Loucy (cell line): ENCODE data around the gene RXRG.

Experiments
- H2AFZ ChIP-seq: fragments of 200-600 bp; sonication (generic); 2 replicates; pipeline ENCODE4 v1.6.0; 2016; ENCODE audit warnings: antibody characterized with exemption, mild to moderate bottlenecking, low read length, moderate library complexity
- H3F3A ChIP-seq: fragments of 200-600 bp; 2 replicates; pipeline ENCODE4 v1.6.0; 2016; ENCODE audit warnings: antibody characterized with exemption, low read depth, mild to moderate bottlenecking
- H3K27me3 ChIP-seq: fragments of 200-600 bp; sonication (generic); 2 replicates; pipeline ENCODE4 v1.6.1; 2014; ENCODE audit warnings: low read length, mild to moderate bottlenecking; ENCODE audit not compliant: insufficient read depth, poor library complexity, severe bottlenecking
- H3K36me3 ChIP-seq: fragments of 200-600 bp; sonication (generic); 2 replicates; pipeline ENCODE4 v1.6.1; 2016; ENCODE audit warnings: low read length; ENCODE audit not compliant: insufficient read depth
- H3K4me1 ChIP-seq: fragments of 200-600 bp; sonication (generic); 2 replicates; pipeline ENCODE4 v1.5.1; 2014; ENCODE audit warnings: low read length, mild to moderate bottlenecking; ENCODE audit not compliant: insufficient read depth, poor library complexity, severe bottlenecking
- H3K4me2 ChIP-seq: fragments of 200-600 bp; sonication (generic); 2 replicates; pipeline ENCODE4 v1.6.0; 2014; ENCODE audit warnings: antibody characterized with exemption, low read length, low read depth, mild to moderate bottlenecking; ENCODE audit not compliant: poor library complexity, severe bottlenecking
- H3K4me3 ChIP-seq: fragments of 200-600 bp; sonication (generic); 2 replicates; pipeline ENCODE4 v1.5.1; 2014; ENCODE audit warnings: low read length, mild to moderate bottlenecking, mixed read lengths; ENCODE audit not compliant: poor library complexity, severe bottlenecking
- H3K79me2 ChIP-seq: fragments of 200-600 bp; sonication (generic); 2 replicates; pipeline ENCODE4 v1.6.1; 2014; ENCODE audit warnings: low read length; ENCODE audit not compliant: insufficient read depth
- H3K9ac ChIP-seq: fragments of 200-600 bp; sonication (generic); 2 replicates; pipeline ENCODE4 v1.6.0; 2014; ENCODE audit warnings: mild to moderate bottlenecking, low read depth, low read length, moderate library complexity; ENCODE audit not compliant: poor library complexity, severe bottlenecking
- H3K9me2 ChIP-seq: fragments of 200-600 bp; sonication (generic); replicated peaks from 2 replicates; pipeline ENCODE4 v1.6.1; 2016; ENCODE audit warnings: low read depth, low read length, mixed read lengths
- H3K9me3 ChIP-seq: fragments of 200-600 bp; sonication (generic); 2 replicates; pipeline ENCODE4 v1.6.1; 2014; ENCODE audit warnings: mild to moderate bottlenecking, antibody characterized with exemption, low read length, low read depth; ENCODE audit not compliant: insufficient read depth
- H4K20me1 ChIP-seq: fragments of 200-600 bp; sonication (generic); 2 replicates; pipeline ENCODE4 v1.6.0; 2014; ENCODE audit warnings: antibody characterized with exemption, low read length, mild to moderate bottlenecking; ENCODE audit not compliant: insufficient read depth, poor library complexity, severe bottlenecking
- EZH2phosphoT487 ChIP-seq: fragments of 200-600 bp; IDR thresholded peaks from 2 replicates; pipeline ENCODE4 v1.6.1; 2018; ENCODE audit warnings: antibody characterized with exemption, mild to moderate bottlenecking, moderate library complexity, borderline replicate concordance
- TF ChIP-seq, protein P1 (sequence below): fragments of 200-600 bp; sonication (generic); conservative IDR thresholded peaks from 2 replicates; pipeline ENCODE4 v1.5.1; 2014; ENCODE audit warnings: mild to moderate bottlenecking, antibody characterized with exemption, low read length

The RXRG gene

DNA sequence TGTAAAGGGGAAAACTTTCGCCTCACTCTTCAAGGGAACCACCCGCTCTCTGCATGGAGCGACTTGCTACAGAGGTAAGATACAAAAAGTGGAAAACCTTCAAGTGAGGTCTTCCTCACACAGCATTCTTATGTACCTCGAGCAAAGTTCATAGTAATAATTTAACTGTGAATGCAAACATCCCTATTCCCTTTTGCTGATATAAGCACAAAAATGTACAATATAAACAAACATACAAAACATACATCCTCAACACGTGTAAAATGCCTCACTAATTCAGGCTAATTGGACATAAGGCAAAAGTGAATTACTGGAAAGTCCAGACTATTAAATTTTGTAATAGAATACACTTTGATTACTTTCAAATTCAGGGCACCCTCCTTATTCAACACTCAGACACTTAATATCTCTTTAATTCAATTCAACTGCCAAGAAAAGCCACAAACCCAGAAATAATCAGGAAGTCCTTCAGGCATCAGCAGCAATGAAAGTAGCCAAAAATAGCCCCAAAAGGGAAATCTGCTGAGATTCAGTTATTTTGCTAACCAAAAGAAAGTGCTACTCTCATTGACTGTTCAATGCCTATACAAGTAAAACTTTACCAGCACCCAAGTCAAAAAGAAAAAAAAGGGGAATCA, 73.2 kb downstream of the RXRG start:
- no peak for TF ChIP-seq EZH2phosphoT487
- TF ChIP-seq, protein P1, sequence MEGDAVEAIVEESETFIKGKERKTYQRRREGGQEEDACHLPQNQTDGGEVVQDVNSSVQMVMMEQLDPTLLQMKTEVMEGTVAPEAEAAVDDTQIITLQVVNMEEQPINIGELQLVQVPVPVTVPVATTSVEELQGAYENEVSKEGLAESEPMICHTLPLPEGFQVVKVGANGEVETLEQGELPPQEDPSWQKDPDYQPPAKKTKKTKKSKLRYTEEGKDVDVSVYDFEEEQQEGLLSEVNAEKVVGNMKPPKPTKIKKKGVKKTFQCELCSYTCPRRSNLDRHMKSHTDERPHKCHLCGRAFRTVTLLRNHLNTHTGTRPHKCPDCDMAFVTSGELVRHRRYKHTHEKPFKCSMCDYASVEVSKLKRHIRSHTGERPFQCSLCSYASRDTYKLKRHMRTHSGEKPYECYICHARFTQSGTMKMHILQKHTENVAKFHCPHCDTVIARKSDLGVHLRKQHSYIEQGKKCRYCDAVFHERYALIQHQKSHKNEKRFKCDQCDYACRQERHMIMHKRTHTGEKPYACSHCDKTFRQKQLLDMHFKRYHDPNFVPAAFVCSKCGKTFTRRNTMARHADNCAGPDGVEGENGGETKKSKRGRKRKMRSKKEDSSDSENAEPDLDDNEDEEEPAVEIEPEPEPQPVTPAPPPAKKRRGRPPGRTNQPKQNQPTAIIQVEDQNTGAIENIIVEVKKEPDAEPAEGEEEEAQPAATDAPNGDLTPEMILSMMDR, result no peak
- H3K36me3 ChIP-seq, result no peaks in the 10 kb centered on the region
- H3K4me3 ChIP-seq, result no peak overlapping the region
- no peaks in the 10 kb centered on the region for H3K9me3 ChIP-seq
- no peaks in the 10 kb centered on the region for H4K20me1 ChIP-seq
- no peak overlapping the region for H2AFZ ChIP-seq
- no peak overlapping the region for H3K4me2 ChIP-seq
- H3K27me3 ChIP-seq, result peaks cover 10% of the 10 kb centered on the region
- no peaks in the 10 kb centered on the region for H3K9me2 ChIP-seq
- H3K79me2 ChIP-seq, result no peaks in the 10 kb centered on the region
- no peak overlapping the region for H3K9ac ChIP-seq
- H3F3A ChIP-seq, result no peaks in the 10 kb centered on the region
- H3K4me1 ChIP-seq, result peaks cover 7% of the 10 kb centered on the region

DNA sequence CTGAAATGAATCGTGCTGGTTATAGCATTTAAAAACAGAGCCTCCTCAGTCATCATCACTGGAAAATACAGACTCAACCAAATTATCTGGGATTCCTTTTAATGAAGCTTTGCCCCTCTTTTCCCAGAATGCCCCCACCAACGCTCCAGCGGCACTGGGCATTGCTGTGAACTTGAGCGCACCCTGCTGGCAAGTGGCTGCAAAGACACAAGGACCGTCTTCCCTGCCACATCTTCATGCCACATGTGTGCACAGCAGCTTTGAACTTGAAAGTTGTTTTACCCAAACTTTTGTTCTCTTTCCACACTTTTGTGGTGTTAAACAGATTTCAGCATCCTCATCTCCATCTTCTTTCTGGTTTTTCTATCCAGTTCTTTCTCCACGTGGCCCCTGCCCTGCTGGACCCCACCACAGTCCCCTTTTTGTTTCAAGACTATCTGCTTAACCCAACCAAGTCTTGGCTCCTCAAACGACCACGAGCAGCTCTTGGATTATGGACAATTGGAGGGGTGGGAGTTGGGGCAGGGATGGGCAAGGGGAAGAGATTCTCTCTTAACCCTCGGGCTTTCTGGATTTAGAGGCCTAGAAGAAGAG, 75.6 kb downstream of the RXRG start:
- no peaks in the 10 kb centered on the region for H4K20me1 ChIP-seq
- no peaks in the 10 kb centered on the region for H3K27me3 ChIP-seq
- peaks cover 7% of the 10 kb centered on the region for H3K4me1 ChIP-seq
- H3K4me3 ChIP-seq, result no peak overlapping the region
- H3K9me3 ChIP-seq, result no peaks in the 10 kb centered on the region
- H3K9me2 ChIP-seq, result no peaks in the 10 kb centered on the region
- H2AFZ ChIP-seq, result no peak overlapping the region
- H3K79me2 ChIP-seq, result no peaks in the 10 kb centered on the region
- TF ChIP-seq, protein P1, result peak; percentile 88
- no peak for TF ChIP-seq EZH2phosphoT487
- no peak overlapping the region for H3K9ac ChIP-seq
- H3K36me3 ChIP-seq, result no peaks in the 10 kb centered on the region
- no peaks in the 10 kb centered on the region for H3F3A ChIP-seq
- H3K4me2 ChIP-seq, result no peak overlapping the region

DNA sequence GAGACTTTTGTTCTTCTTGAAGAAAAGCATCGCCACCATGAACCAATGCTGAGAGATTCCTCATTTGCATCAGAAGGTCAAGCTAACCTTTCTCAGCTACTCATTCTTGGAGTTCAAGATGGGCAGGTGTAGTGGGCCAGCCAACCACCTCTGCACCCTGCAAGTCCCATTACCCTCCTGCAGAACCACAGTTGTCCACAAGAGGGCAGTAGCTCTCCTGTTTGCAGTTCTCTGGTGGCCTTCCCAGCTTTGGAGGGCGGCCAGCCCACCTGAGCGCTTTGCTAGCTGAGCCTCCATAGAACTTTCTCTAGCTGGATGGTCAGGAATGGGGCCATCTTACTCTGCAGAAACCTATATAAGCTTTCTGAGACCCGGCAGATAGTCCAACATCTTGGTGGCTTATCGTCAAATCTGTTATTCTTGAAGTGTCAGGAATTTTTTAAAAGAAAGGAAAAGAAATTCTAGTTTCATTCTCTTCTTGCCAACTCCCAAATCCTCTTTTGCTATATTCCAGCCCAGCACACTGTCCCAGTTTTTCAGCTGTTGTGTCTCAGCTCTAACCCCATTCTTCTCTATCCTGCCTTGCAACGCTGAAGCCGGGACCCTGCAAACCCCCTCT, 77.4 kb downstream of the RXRG start:
- TF ChIP-seq, protein P1, result peak; percentile 96
- TF ChIP-seq EZH2phosphoT487, result no peak
- H2AFZ ChIP-seq, result no peak overlapping the region
- H3K9me2 ChIP-seq, result no peaks in the 10 kb centered on the region
- H3F3A ChIP-seq, result no peaks in the 10 kb centered on the region
- no peaks in the 10 kb centered on the region for H3K9me3 ChIP-seq
- H3K79me2 ChIP-seq, result no peaks in the 10 kb centered on the region
- no peaks in the 10 kb centered on the region for H4K20me1 ChIP-seq
- no peak overlapping the region for H3K4me2 ChIP-seq
- no peak overlapping the region for H3K9ac ChIP-seq
- no peaks in the 10 kb centered on the region for H3K36me3 ChIP-seq
- no peak overlapping the region for H3K4me3 ChIP-seq
- H3K4me1 ChIP-seq, result peaks cover 7% of the 10 kb centered on the region
- H3K27me3 ChIP-seq, result no peaks in the 10 kb centered on the region
